HCT116 (cell line): ENCODE results near the gene CDK2. TPM values are rescaled to one million over a fixed set of nuclear protein-coding genes. Genes with fewer than 3 reads are reported as not detected.

Source experiments
- ATAC-seq: fragments of 200-7000 bp; cut with Tn5 transposase; 2 replicates; pipeline ENCODE4 v1.9.1; 2020; ENCODE audit warnings: mild to moderate bottlenecking, moderate library complexity
- BruUV-seq: library from RNA; stranded (reverse); fragments of 400-500 nt; replicated peaks from 2 replicates; lab custom pipeline; 2021; lab: Mats Ljungman, UMichigan
- CTCF ChIA-PET: fragments of 300-600 bp; sonication (Branson Sonifier 250); formaldehyde crosslinking; loops from one replicate; lab custom pipeline; 2021; ENCODE audit warnings: antibody characterized with exemption; lab: Charles Lee
- POLR2A ChIA-PET: fragments of 300-600, 350-600 bp; sonication (Branson Sonifier 250); formaldehyde crosslinking; loops from one replicate; lab custom pipeline; 2021; ENCODE audit warnings: antibody characterized with exemption; lab: Charles Lee
- RAD21 ChIA-PET, 2 experiments: fragments of 300-600 bp; sonication (Branson Sonifier 250); formaldehyde crosslinking; loops; one replicate each; lab custom pipeline; 2023; ENCODE audit warnings: low total read pairs in 2 of 2; ENCODE audit not compliant: uncharacterized antibody in 2 of 2, unreplicated experiment in 2 of 2, low non-redundant PET in 1 of 2; lab: Charles Lee
- DNase-seq: peaks from one replicate; pipeline ENCODE4 v3.0.0-alpha.2; 2010; ENCODE audit warnings: low read depth, low spot score
- H2AFZ ChIP-seq: fragments of 200-600 bp; shearing (Covaris generic), sonication (generic); 2 replicates; pipeline ENCODE4 v1.6.1; 2017; ENCODE audit warnings: low read depth, mixed run types, mixed read lengths, antibody characterized with exemption, low read length; ENCODE audit not compliant: poor library complexity, severe bottlenecking
- H3K27ac ChIP-seq: 2 replicates; pipeline ENCODE4 v1.5.1; 2012; ENCODE audit warnings: low read depth, low read length
- H3K27me3 ChIP-seq: fragments of 200-600 bp; sonication (generic); 2 replicates; pipeline ENCODE4 v1.6.1; 2016; ENCODE audit warnings: mixed run types, low read length, mixed read lengths; ENCODE audit not compliant: insufficient read depth
- H3K36me3 ChIP-seq, 2 experiments: fragments of 200-500 bp in 1 of 2; fragments of 200-600 bp in 1 of 2; sonication (Bioruptor generic) in 1 of 2; sonication (generic) in 1 of 2; 2 replicates each; pipeline versions ENCODE4 v1.5.1 to v1.6.1; 2014 to 2016; ENCODE audit warnings: low read length in 2 of 2, inconsistent platforms in 1 of 2, mixed read lengths in 1 of 2, mixed run types in 1 of 2; ENCODE audit not compliant: insufficient read depth in 2 of 2, control insufficient read depth in 1 of 2
- H3K4me1 ChIP-seq, 2 experiments: fragments of 200-600 bp in 1 of 2; sonication (generic) in 1 of 2; 2 replicates each; pipeline versions ENCODE4 v1.5.1 to v1.6.1; 2012 to 2017; ENCODE audit warnings: low read length in 2 of 2, inconsistent platforms in 1 of 2, mild to moderate bottlenecking in 1 of 2, mixed read lengths in 1 of 2, mixed run types in 1 of 2, moderate library complexity in 1 of 2; ENCODE audit not compliant: insufficient read depth in 2 of 2, control insufficient read depth in 1 of 2
- H3K4me2 ChIP-seq: fragments of 200-600 bp; sonication (generic); 2 replicates; pipeline ENCODE4 v1.6.1; 2017; ENCODE audit warnings: mixed run types, low read length, mixed read lengths
- H3K4me3 ChIP-seq, 2 experiments: fragments of 200-600 bp in 1 of 2; sonication (generic) in 1 of 2; replicated peaks in 1 of 2; 2 replicates each; pipeline ENCODE4 v1.5.1; 2011 to 2016; ENCODE audit warnings: low read length in 2 of 2, control low read depth in 1 of 2, low read depth in 1 of 2, mild to moderate bottlenecking in 1 of 2, mixed read lengths in 1 of 2, mixed run types in 1 of 2
- H3K79me2 ChIP-seq: fragments of 200-600 bp; sonication (generic); 2 replicates; pipeline ENCODE4 v1.6.1; 2017; ENCODE audit warnings: mild to moderate bottlenecking, mixed run types, low read length, moderate library complexity, mixed read lengths; ENCODE audit not compliant: insufficient read depth
- H3K9ac ChIP-seq: fragments of 200-600 bp; sonication (generic); 2 replicates; pipeline ENCODE4 v1.6.1; 2016; ENCODE audit warnings: low read length, mixed read lengths
- H3K9me2 ChIP-seq: fragments of 200-600 bp; sonication (generic), shearing (Covaris generic); 2 replicates; pipeline ENCODE4 v1.6.1; 2017; ENCODE audit warnings: mixed run types, mild to moderate bottlenecking, moderate library complexity; ENCODE audit not compliant: insufficient read depth
- H3K9me3 ChIP-seq, 2 experiments: fragments of 200-500 bp in 1 of 2; fragments of 200-600 bp in 1 of 2; sonication (Bioruptor generic) in 1 of 2; sonication (generic) in 1 of 2; 2 replicates each; pipeline ENCODE4 v1.6.1; 2014 to 2017; ENCODE audit warnings: low read length in 2 of 2, mixed read lengths in 2 of 2, inconsistent platforms in 1 of 2, low read depth in 1 of 2, mild to moderate bottlenecking in 1 of 2, mixed run types in 1 of 2, moderate library complexity in 1 of 2; ENCODE audit not compliant: control insufficient read depth in 1 of 2, insufficient read depth in 1 of 2
- H4K20me1 ChIP-seq: fragments of 200-600 bp; sonication (generic), shearing (Covaris generic); 2 replicates; pipeline ENCODE4 v1.6.1; 2017; ENCODE audit warnings: mixed run types, mild to moderate bottlenecking, moderate library complexity; ENCODE audit not compliant: insufficient read depth
- EZH2 ChIP-seq: fragments of 200-600 bp; sonication (generic); IDR thresholded peaks from 2 replicates; pipeline ENCODE4 v1.6.1; 2017; ENCODE audit warnings: antibody characterized with exemption, mixed run types
- POLR2AphosphoS5 ChIP-seq: IDR thresholded peaks from 2 replicates; pipeline ENCODE4 v1.6.1; 2011; ENCODE audit warnings: mild to moderate bottlenecking, low read depth, low read length, moderate library complexity
- intact Hi-C: fragments of 100-400 bp; cut with micrococcal nuclease; formaldehyde crosslinking; loops from 2 replicates; pipeline ENCODE4 v1.10.0; 2022
- total RNA-seq: library from RNA; stranded (reverse); gene quantifications from one replicate; pipeline ENCODE4 v1.2.1, GENCODE V29; 2021; ENCODE audit not compliant: unreplicated experiment

Gene CDK2
- total RNA-seq, 1 experiment from 2014 or later = 90.9 TPM

DNA sequence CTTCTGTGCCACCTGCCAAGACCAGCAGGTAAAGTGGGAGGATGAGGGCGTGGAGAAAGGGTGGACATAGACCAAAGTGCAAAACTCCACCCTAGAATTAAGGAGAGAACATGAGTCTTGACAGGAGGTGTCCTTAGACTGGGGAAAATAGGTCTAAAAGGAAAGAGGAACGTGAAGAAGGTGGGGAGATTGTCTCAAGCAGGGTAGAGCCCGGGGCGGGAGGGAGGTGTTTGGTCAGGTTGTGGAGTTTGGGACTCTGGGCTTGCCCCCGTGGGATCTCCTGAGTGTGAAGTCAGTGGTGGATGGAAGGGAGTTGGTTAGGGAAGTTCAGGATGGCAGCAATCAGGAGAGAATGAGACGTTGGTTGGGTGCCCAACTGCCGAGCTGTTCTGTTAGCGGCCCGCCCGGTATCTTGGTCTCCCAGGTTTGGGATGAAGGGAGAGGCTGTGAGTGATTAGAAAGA is 35.3 kb upstream of the CDK2 start:
- ChIA-PET POLR2A (interaction anchor here (0.7 to 2.3 kb wide), 3 partner anchors 43 to 102 kb away, joined by 3 to 7 read pairs (median 7); partner anchors contain the start of genes DNAJC14 and RAB5B), CTCF (interaction anchor here (1.0 to 2.1 kb wide), 3 partner anchors 9 to 193 kb away, joined by 3 to 10 read pairs (median 3); no protein-coding TSS in a partner anchor), RAD21 (no interaction called here)
- Histone ChIP-seq H3K9me2 (no peaks in the 10 kb centered on the region), H3K4me2 (peak overlapping the region; percentile 91), H4K20me1 (no peaks in the 10 kb centered on the region), H2AFZ (peak overlapping the region; percentile 75), H3K27ac (peak overlapping the region; percentile 67), H3K4me1 (peaks cover 27 to 56% of the 10 kb centered on the region in 2 experiments), H3K79me2 (peaks cover 14% of the 10 kb centered on the region), H3K36me3 (no peaks in the 10 kb centered on the region), H3K9me3 (no peaks in the 10 kb centered on the region), H3K9ac (peak overlapping the region; percentile 73), H3K4me3 (peak overlapping the region; percentile 71 to 74), H3K27me3 (no peaks in the 10 kb centered on the region)
- no peak for TF ChIP-seq EZH2
- ATAC-seq (peak; percentile 5), DNase-seq (no peak)
- BruUV-seq = no TSS peak
- intact Hi-C loops = loop anchor here (5.0 kb wide), 1 partner anchor 111 kb away; the partner anchor contains the start of gene RPS26

DNA sequence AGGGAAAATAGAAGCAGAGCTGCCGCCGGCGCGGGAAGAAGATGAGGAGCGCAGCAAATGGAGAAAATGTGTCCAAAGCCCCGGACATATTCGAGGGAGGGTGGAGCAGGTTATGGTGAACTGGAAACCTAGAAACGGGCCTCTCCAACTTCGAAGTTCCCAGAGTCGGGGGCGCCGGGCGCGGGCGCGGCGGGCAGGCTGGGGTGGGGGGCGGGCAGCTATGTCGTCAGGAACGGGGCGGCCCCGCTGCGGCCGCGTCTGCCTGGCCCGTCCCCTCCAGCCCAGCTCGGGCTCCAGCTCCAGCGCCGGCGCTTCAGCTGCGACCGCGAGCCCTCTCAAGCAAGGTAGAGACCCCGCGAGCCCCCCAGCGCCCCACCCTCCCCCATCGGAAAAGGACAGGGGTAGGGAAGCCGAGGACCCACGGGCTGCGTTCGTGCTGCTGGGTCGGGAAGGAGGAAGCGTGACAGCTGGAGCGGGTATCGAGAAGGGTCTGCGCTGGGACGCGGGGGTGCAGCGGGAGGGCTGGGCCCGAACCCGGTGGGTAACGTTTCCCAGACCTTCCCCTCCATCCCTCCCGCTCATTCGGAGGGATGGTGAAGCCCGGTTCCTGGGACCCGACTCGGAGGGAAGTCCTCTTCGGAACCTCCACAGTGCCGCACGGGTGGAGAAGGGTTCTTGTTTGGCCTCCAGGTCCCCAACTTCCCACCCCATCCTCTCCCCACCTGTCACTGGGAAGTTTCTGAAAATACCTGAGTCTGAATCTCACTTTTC is 34.7 kb upstream of the CDK2 start:
- ChIA-PET POLR2A (interaction anchor here (0.7 to 2.3 kb wide), 3 partner anchors 42 to 103 kb away, joined by 3 to 7 read pairs (median 7); partner anchors contain the start of genes DNAJC14 and RAB5B), RAD21 (no interaction called here), CTCF (interaction anchor here (1.0 to 2.1 kb wide), 3 partner anchors 8 to 193 kb away, joined by 3 to 10 read pairs (median 3); no protein-coding TSS in a partner anchor)
- intact Hi-C loops = loop anchor here (5.0 kb wide), 1 partner anchor 110 kb away; the partner anchor contains the start of gene RPS26
- H3K4me1 ChIP-seq = peaks cover 27 to 55% of the 10 kb centered on the region in 2 experiments
- peaks cover 10% of the 10 kb centered on the region; the same call in 1 of the 2 replicates for H3K79me2 ChIP-seq
- TF ChIP-seq EZH2 (no peak), POLR2AphosphoS5 (peak; percentile 57)
- no peaks in the 10 kb centered on the region for H3K27me3 ChIP-seq
- H3K27ac ChIP-seq = peak overlapping the region; percentile 67
- no peaks in the 10 kb centered on the region for H3K36me3 ChIP-seq
- H4K20me1 ChIP-seq = no peaks in the 10 kb centered on the region
- peak overlapping the region; percentile 91 for H3K4me2 ChIP-seq
- peak overlapping the region; percentile 71 to 74 for H3K4me3 ChIP-seq
- H2AFZ ChIP-seq = peak overlapping the region; percentile 75
- no peaks in the 10 kb centered on the region for H3K9me2 ChIP-seq
- DNase-seq = no peak
- peak overlapping the region; percentile 73 for H3K9ac ChIP-seq
- no peaks in the 10 kb centered on the region for H3K9me3 ChIP-seq
- BruUV-seq = no TSS peak
- peak; percentile 30 for ATAC-seq
